IMR-90 (cell line): Measurements from ENCODE around the gene RTF1.

ENCODE experiments used
- BHLHE40 ChIP-seq: fragments of 150-350 bp; IDR thresholded peaks from 2 replicates; pipeline ENCODE4 v1.6.1; 2016; ENCODE audit warnings: mild to moderate bottlenecking, low read depth, low read length
- CEBPB ChIP-seq: IDR thresholded peaks from 2 replicates; pipeline ENCODE4 v1.6.1; 2012; ENCODE audit warnings: low read depth, low read length, improper control_type of control experiment
- CHD1 ChIP-seq: IDR thresholded peaks from 2 replicates; pipeline ENCODE4 v1.6.1; 2012; ENCODE audit warnings: low read depth, low read length, improper control_type of control experiment
- CTCF ChIP-seq: conservative IDR thresholded peaks from 2 replicates; pipeline ENCODE4 v1.5.1; 2012; ENCODE audit warnings: mild to moderate bottlenecking, low read depth, low read length, improper control_type of control experiment
- ELK1 ChIP-seq: fragments of 150-350 bp; IDR thresholded peaks from 2 replicates; pipeline ENCODE4 v1.6.1; 2016; ENCODE audit warnings: low read depth, mild to moderate bottlenecking, low read length, moderate library complexity, borderline replicate concordance
- FOS ChIP-seq: fragments of 150-350 bp; IDR thresholded peaks from 2 replicates; pipeline ENCODE4 v1.6.1; 2016; ENCODE audit warnings: low read depth, low read length
- MAFK ChIP-seq: IDR thresholded peaks from 2 replicates; pipeline ENCODE4 v1.6.1; 2012; ENCODE audit warnings: low read depth, low read length, improper control_type of control experiment
- MAZ ChIP-seq: IDR thresholded peaks from 2 replicates; pipeline ENCODE4 v1.6.1; 2012; ENCODE audit warnings: low read depth, mild to moderate bottlenecking, low read length, improper control_type of control experiment, moderate library complexity, borderline replicate concordance
- MXI1 ChIP-seq: IDR thresholded peaks from 2 replicates; pipeline ENCODE4 v1.6.1; 2012; ENCODE audit warnings: low read depth, mild to moderate bottlenecking, low read length, moderate library complexity, borderline replicate concordance
- POLR2A ChIP-seq: IDR thresholded peaks from 2 replicates; pipeline ENCODE4 v1.6.1; 2012; ENCODE audit warnings: mild to moderate bottlenecking, low read depth, low read length
- RAD21 ChIP-seq: IDR thresholded peaks from 2 replicates; pipeline ENCODE4 v1.6.1; 2012; ENCODE audit warnings: low read length, improper control_type of control experiment
- RFX5 ChIP-seq: IDR thresholded peaks from 2 replicates; pipeline ENCODE4 v1.8.0; 2012; ENCODE audit warnings: low read depth, mild to moderate bottlenecking, low read length, moderate library complexity
- SMC3 ChIP-seq: fragments of 150-350 bp; IDR thresholded peaks from 2 replicates; pipeline ENCODE4 v1.6.1; 2016; ENCODE audit warnings: low read depth, mild to moderate bottlenecking, antibody characterized with exemption, low read length, moderate library complexity
- USF2 ChIP-seq: fragments of 150-350 bp; IDR thresholded peaks from 2 replicates; pipeline ENCODE4 v1.6.1; 2017; ENCODE audit warnings: mild to moderate bottlenecking, antibody characterized with exemption, low read length, low read depth

- TF ChIP-seq CTCF (no peak), POLR2A (no peak), CEBPB (no peak), RAD21 (no peak), MAZ (no peak), USF2 (no peak), ELK1 (no peak), FOS (no peak), BHLHE40 (no peak), MAFK (no peak), CHD1 (no peak), RFX5 (no peak), MXI1 (no peak), SMC3 (no peak)
Observed at GRCh38 chr15:41438206-41438605, 21.3 kb downstream of the RTF1 start.
